SK-N-DZ (cell line): ENCODE measurements around the gene ARHGDIA.

Source experiments
- DNase-seq: peaks from one replicate; pipeline ENCODE4 v3.0.0-alpha.2; 2015; ENCODE audit warnings: low spot score

Gene ARHGDIA

DNA sequence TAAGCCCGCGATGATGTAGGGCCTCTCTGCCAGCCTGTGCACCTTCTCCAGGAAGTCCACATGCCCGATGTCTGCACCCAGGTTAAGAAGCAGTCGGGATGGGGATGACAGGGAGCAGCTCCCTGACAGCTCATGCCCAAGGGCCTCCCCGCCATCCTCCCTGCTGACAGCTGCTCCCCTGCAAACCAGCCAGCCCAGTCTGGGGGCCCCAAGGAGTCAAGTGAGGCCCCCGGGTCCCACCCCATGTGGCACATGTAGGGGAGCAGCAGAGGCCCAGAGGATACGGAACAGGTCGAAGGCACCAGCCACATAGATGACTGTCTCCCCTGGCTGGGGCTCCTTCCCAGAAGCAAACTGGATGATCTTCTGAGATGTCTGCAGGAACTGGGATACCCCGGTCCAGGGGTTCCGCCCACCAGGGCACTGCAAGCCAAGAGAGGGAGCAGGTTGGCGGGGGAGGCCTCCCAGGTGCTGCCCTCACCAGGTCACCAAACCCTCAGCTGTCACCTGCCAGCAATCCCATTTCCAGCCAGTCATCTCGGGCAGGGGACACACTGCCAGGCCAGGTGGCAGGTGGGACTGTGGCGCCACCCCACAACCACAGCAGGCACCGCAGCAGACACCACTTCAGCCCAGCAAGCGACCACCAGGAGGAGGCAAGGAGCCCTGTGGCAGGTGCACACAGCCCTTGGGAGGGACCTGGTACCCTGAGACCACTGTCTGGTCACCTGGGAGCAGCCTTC lies 35.5 kb upstream of the ARHGDIA start:
- no peak for DNase-seq

DNA sequence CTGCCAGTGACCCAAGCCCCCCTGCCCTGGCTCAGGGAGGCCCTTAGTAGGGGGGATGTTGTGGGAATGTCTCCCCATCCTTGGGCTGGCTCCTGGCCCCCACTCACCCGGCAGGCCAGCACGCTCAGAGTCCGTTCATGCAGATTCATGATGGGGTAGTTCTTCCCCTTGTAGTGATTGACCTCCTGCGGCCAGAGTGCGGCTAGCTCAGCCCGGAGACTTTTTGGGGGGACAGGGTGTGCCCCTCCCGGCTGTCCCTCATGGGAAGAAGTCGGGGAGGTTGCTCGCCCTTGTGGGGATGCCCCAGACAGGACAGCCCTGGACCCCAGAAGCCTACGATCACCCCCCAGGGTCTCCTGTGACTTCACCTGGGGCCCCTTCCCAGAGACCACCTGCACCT lies 34.9 kb upstream of the ARHGDIA start:
- no peak for DNase-seq

GRCh38 chr17:81905424-81905875 lies 34.3 kb upstream of the ARHGDIA start:
- DNase-seq = no peak

- no peak for DNase-seq
Measured at GRCh38 chr17:81904600-81905423, 33.7 kb upstream of the ARHGDIA start.

- DNase-seq = no peak
Measured at GRCh38 chr17:81903896-81904599, 32.9 kb upstream of the ARHGDIA start.

GRCh38 chr17:81903415-81903831 lies 32.3 kb upstream of the ARHGDIA start:
- DNase-seq = no peak

GRCh38 chr17:81902653-81903414 lies 31.7 kb upstream of the ARHGDIA start:
- no peak for DNase-seq

GRCh38 chr17:81902023-81902652 lies 31.0 kb upstream of the ARHGDIA start, which contains the start of gene NPB:
TSS of gene NPB (plus strand) at chr17:81902238. CDS start at chr17:81902278, 40 bp downstream.
- no peak for DNase-seq

GRCh38 chr17:81901167-81902022 lies 30.3 kb upstream of the ARHGDIA start:
- DNase-seq = no peak

DNA sequence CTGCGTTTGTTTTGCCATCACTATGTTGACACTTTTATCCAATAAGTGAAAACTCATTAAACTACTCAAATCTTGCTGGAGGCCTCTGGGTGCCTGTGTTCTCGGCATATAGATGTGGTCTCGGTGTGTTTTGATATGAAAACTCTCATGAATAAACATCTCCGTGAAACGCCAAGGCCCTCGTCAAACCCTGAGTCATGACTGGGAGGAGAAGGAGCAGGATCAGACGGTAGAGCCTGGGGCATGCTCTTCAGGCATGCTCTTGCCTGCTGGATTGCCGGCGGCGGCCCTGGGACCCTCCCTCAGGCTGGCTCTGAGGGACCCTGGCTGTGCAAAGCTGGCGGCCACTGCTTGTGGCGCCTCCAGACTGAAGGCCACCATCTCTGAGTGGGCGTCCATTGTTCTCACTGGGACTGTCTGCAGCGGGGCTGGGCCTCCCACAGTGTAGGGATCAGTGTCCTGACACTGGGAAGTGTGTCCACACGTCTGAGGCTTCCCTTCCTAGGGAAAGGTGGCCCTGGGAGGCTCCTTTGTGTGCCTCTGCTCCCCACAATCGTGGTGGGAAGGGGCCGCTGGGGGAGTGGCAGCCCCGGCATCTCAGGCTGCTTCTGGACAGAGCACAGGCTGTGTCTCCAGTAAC lies 29.2 kb upstream of the ARHGDIA start:
- DNase-seq = no peak

GRCh38 chr17:81899514-81900166 lies 28.5 kb upstream of the ARHGDIA start:
- no peak for DNase-seq

GRCh38 chr17:81898885-81899284 lies 27.7 kb upstream of the ARHGDIA start:
- no peak for DNase-seq

GRCh38 chr17:81898029-81898866 lies 27.1 kb upstream of the ARHGDIA start:
- no peak for DNase-seq

- DNase-seq = no peak
Measured at GRCh38 chr17:81895400-81895799, 24.3 kb upstream of the ARHGDIA start.

- no peak for DNase-seq
Measured at GRCh38 chr17:81891303-81891552, 20.1 kb upstream of the ARHGDIA start.

- DNase-seq = no peak
Measured at GRCh38 chr17:81890447-81891302, 19.5 kb upstream of the ARHGDIA start.

GRCh38 chr17:81889602-81890001 lies 18.5 kb upstream of the ARHGDIA start:
- no peak for DNase-seq
